HCT116 (cell line): ENCODE measurements around the gene CDH23. TPM values are rescaled to one million over a fixed set of nuclear protein-coding genes. Genes with fewer than 3 reads are reported as not detected.

Experiments used
- ATAC-seq: fragments of 200-7000 bp; cut with Tn5 transposase; 2 replicates; pipeline ENCODE4 v1.9.1; 2020; ENCODE audit warnings: mild to moderate bottlenecking, moderate library complexity
- BruUV-seq: library from RNA; stranded (reverse); fragments of 400-500 nt; replicated peaks from 2 replicates; lab custom pipeline; 2021; lab: Mats Ljungman, UMichigan
- CTCF ChIA-PET: fragments of 300-600 bp; sonication (Branson Sonifier 250); formaldehyde crosslinking; loops from one replicate; lab custom pipeline; 2021; ENCODE audit warnings: antibody characterized with exemption; lab: Charles Lee
- POLR2A ChIA-PET: fragments of 300-600, 350-600 bp; sonication (Branson Sonifier 250); formaldehyde crosslinking; loops from one replicate; lab custom pipeline; 2021; ENCODE audit warnings: antibody characterized with exemption; lab: Charles Lee
- RAD21 ChIA-PET, 2 experiments: fragments of 300-600 bp; sonication (Branson Sonifier 250); formaldehyde crosslinking; loops; one replicate each; lab custom pipeline; 2023; ENCODE audit warnings: low total read pairs in 2 of 2; ENCODE audit not compliant: uncharacterized antibody in 2 of 2, unreplicated experiment in 2 of 2, low non-redundant PET in 1 of 2; lab: Charles Lee
- DNase-seq: peaks from one replicate; pipeline ENCODE4 v3.0.0-alpha.2; 2010; ENCODE audit warnings: low read depth, low spot score
- H2AFZ ChIP-seq: fragments of 200-600 bp; shearing (Covaris generic), sonication (generic); 2 replicates; pipeline ENCODE4 v1.6.1; 2017; ENCODE audit warnings: low read depth, mixed run types, mixed read lengths, antibody characterized with exemption, low read length; ENCODE audit not compliant: poor library complexity, severe bottlenecking
- H3K27ac ChIP-seq: 2 replicates; pipeline ENCODE4 v1.5.1; 2012; ENCODE audit warnings: low read depth, low read length
- H3K27me3 ChIP-seq: fragments of 200-600 bp; sonication (generic); 2 replicates; pipeline ENCODE4 v1.6.1; 2016; ENCODE audit warnings: mixed run types, low read length, mixed read lengths; ENCODE audit not compliant: insufficient read depth
- H3K36me3 ChIP-seq, 2 experiments: fragments of 200-500 bp in 1 of 2; fragments of 200-600 bp in 1 of 2; sonication (Bioruptor generic) in 1 of 2; sonication (generic) in 1 of 2; 2 replicates each; pipeline versions ENCODE4 v1.5.1 to v1.6.1; 2014 to 2016; ENCODE audit warnings: low read length in 2 of 2, inconsistent platforms in 1 of 2, mixed read lengths in 1 of 2, mixed run types in 1 of 2; ENCODE audit not compliant: insufficient read depth in 2 of 2, control insufficient read depth in 1 of 2
- H3K4me1 ChIP-seq, 2 experiments: fragments of 200-600 bp in 1 of 2; sonication (generic) in 1 of 2; 2 replicates each; pipeline versions ENCODE4 v1.5.1 to v1.6.1; 2012 to 2017; ENCODE audit warnings: low read length in 2 of 2, inconsistent platforms in 1 of 2, mild to moderate bottlenecking in 1 of 2, mixed read lengths in 1 of 2, mixed run types in 1 of 2, moderate library complexity in 1 of 2; ENCODE audit not compliant: insufficient read depth in 2 of 2, control insufficient read depth in 1 of 2
- H3K4me2 ChIP-seq: fragments of 200-600 bp; sonication (generic); 2 replicates; pipeline ENCODE4 v1.6.1; 2017; ENCODE audit warnings: mixed run types, low read length, mixed read lengths
- H3K4me3 ChIP-seq, 2 experiments: fragments of 200-600 bp in 1 of 2; sonication (generic) in 1 of 2; replicated peaks in 1 of 2; 2 replicates each; pipeline ENCODE4 v1.5.1; 2011 to 2016; ENCODE audit warnings: low read length in 2 of 2, control low read depth in 1 of 2, low read depth in 1 of 2, mild to moderate bottlenecking in 1 of 2, mixed read lengths in 1 of 2, mixed run types in 1 of 2
- H3K79me2 ChIP-seq: fragments of 200-600 bp; sonication (generic); 2 replicates; pipeline ENCODE4 v1.6.1; 2017; ENCODE audit warnings: mild to moderate bottlenecking, mixed run types, low read length, moderate library complexity, mixed read lengths; ENCODE audit not compliant: insufficient read depth
- H3K9ac ChIP-seq: fragments of 200-600 bp; sonication (generic); 2 replicates; pipeline ENCODE4 v1.6.1; 2016; ENCODE audit warnings: low read length, mixed read lengths
- H3K9me2 ChIP-seq: fragments of 200-600 bp; sonication (generic), shearing (Covaris generic); 2 replicates; pipeline ENCODE4 v1.6.1; 2017; ENCODE audit warnings: mixed run types, mild to moderate bottlenecking, moderate library complexity; ENCODE audit not compliant: insufficient read depth
- H3K9me3 ChIP-seq, 2 experiments: fragments of 200-500 bp in 1 of 2; fragments of 200-600 bp in 1 of 2; sonication (Bioruptor generic) in 1 of 2; sonication (generic) in 1 of 2; 2 replicates each; pipeline ENCODE4 v1.6.1; 2014 to 2017; ENCODE audit warnings: low read length in 2 of 2, mixed read lengths in 2 of 2, inconsistent platforms in 1 of 2, low read depth in 1 of 2, mild to moderate bottlenecking in 1 of 2, mixed run types in 1 of 2, moderate library complexity in 1 of 2; ENCODE audit not compliant: control insufficient read depth in 1 of 2, insufficient read depth in 1 of 2
- H4K20me1 ChIP-seq: fragments of 200-600 bp; sonication (generic), shearing (Covaris generic); 2 replicates; pipeline ENCODE4 v1.6.1; 2017; ENCODE audit warnings: mixed run types, mild to moderate bottlenecking, moderate library complexity; ENCODE audit not compliant: insufficient read depth
- ATF3 ChIP-seq: IDR thresholded peaks from 2 replicates; pipeline ENCODE4 v1.6.1; 2012
- CTCF ChIP-seq, 3 experiments: fragments of 200-600 bp in 1 of 3; sonication (generic) in 1 of 3; IDR thresholded peaks in 2 of 3; conservative IDR thresholded peaks in 1 of 3; 2 replicates each; pipeline ENCODE4 v1.5.1; 2012 to 2017; ENCODE audit warnings: low read depth in 2 of 3, low read length in 2 of 3, antibody characterized with exemption in 1 of 3, borderline replicate concordance in 1 of 3, control low read depth in 1 of 3, mild to moderate bottlenecking in 1 of 3, mixed read lengths in 1 of 3, mixed run types in 1 of 3, moderate library complexity in 1 of 3; ENCODE audit not compliant: insufficient read depth in 1 of 3
- EGR1 ChIP-seq: IDR thresholded peaks from 2 replicates; pipeline ENCODE4 v1.6.1; 2012; ENCODE audit warnings: low read depth
- EZH2 ChIP-seq: fragments of 200-600 bp; sonication (generic); IDR thresholded peaks from 2 replicates; pipeline ENCODE4 v1.6.1; 2017; ENCODE audit warnings: antibody characterized with exemption, mixed run types
- FOSL1 ChIP-seq: IDR thresholded peaks from 2 replicates; pipeline ENCODE4 v1.6.1; 2012; ENCODE audit warnings: low read depth
- JUND ChIP-seq: IDR thresholded peaks from 2 replicates; pipeline ENCODE4 v1.6.1; 2012
- POLR2A ChIP-seq: IDR thresholded peaks from 2 replicates; pipeline ENCODE4 v1.7.0; 2011; ENCODE audit warnings: borderline replicate concordance; ENCODE audit not compliant: insufficient read depth, insufficient read length; ENCODE audit errors: extremely low read depth
- RAD21 ChIP-seq: IDR thresholded peaks from 2 replicates; pipeline ENCODE4 v1.6.1; 2012; ENCODE audit warnings: low read depth, mild to moderate bottlenecking
- REST ChIP-seq: IDR thresholded peaks from 2 replicates; pipeline ENCODE4 v1.6.1; 2012; ENCODE audit warnings: low read depth
- SP1 ChIP-seq: IDR thresholded peaks from 2 replicates; pipeline ENCODE4 v1.6.1; 2012; ENCODE audit warnings: low read depth
- ZNF274 ChIP-seq: fragments of 200-500 bp; sonication (Bioruptor generic); IDR thresholded peaks from 2 replicates; pipeline ENCODE4 v1.6.1; 2014; ENCODE audit warnings: mild to moderate bottlenecking, low read depth, low read length, inconsistent platforms
- intact Hi-C: fragments of 100-400 bp; cut with micrococcal nuclease; formaldehyde crosslinking; loops from 2 replicates; pipeline ENCODE4 v1.10.0; 2022
- total RNA-seq: library from RNA; stranded (reverse); gene quantifications from one replicate; pipeline ENCODE4 v1.2.1, GENCODE V29; 2021; ENCODE audit not compliant: unreplicated experiment

CDH23 gene
- total RNA-seq, 1 experiment from 2014 or later, result not detected

GRCh38 chr10:71821909-71822763 is 425.4 kb downstream of the CDH23 start:
- TF ChIP-seq ZNF274 (no peak), SP1 (no peak), EZH2 (no peak), ATF3 (no peak), RAD21 (no peak), REST (no peak), CTCF (IDR thresholded peaks at IDR 0.05 in 2 of 3, conservative IDR thresholded peaks at IDR 0.05 in 1 of 3; ENCODE audit: borderline replicate concordance in 1 of 3, insufficient read depth in 1 of 3, low read depth in 2 of 3, low read length in 2 of 3) (no peak), JUND (no peak), POLR2A (no peak), FOSL1 (no peak), EGR1 (no peak)
- H3K36me3 ChIP-seq, result peaks cover 44 to 69% of the 10 kb centered on the region in 2 experiments
- ChIA-PET POLR2A (interaction anchor here (1.1 kb wide), 1 partner anchor 29 kb away, joined by 3 read pairs; the partner anchor contains the start of gene PSAP), CTCF (interaction anchor here (1.5 to 2.1 kb wide), 2 partner anchors 74 to 227 kb away, joined by 3 to 6 read pairs; no protein-coding TSS in a partner anchor), RAD21 (interaction anchor here in 1 of 2 experiments (0.8 kb wide), 1 partner anchor 74 kb away, joined by 3 read pairs; no protein-coding TSS in a partner anchor)
- DNase-seq (no peak), ATAC-seq (no peak)
- H3K9me2 ChIP-seq, result no peaks in the 10 kb centered on the region
- no peak overlapping the region for H3K9ac ChIP-seq
- H3K27me3 ChIP-seq, result no peaks in the 10 kb centered on the region
- no peaks in the 10 kb centered on the region for H3K79me2 ChIP-seq
- intact Hi-C loops, result no loop called here
- no peaks in the 10 kb centered on the region for H4K20me1 ChIP-seq
- BruUV-seq, result no TSS peak
- no peak overlapping the region for H2AFZ ChIP-seq
- no peaks in the 10 kb centered on the region for H3K9me3 ChIP-seq
- no peak overlapping the region for H3K4me3 ChIP-seq
- H3K27ac ChIP-seq, result no peak overlapping the region
- H3K4me1 ChIP-seq, result no peaks in the 10 kb centered on the region
- H3K4me2 ChIP-seq, result no peak overlapping the region
